ENCODE measurements around the gene GRID1.

DNA sequence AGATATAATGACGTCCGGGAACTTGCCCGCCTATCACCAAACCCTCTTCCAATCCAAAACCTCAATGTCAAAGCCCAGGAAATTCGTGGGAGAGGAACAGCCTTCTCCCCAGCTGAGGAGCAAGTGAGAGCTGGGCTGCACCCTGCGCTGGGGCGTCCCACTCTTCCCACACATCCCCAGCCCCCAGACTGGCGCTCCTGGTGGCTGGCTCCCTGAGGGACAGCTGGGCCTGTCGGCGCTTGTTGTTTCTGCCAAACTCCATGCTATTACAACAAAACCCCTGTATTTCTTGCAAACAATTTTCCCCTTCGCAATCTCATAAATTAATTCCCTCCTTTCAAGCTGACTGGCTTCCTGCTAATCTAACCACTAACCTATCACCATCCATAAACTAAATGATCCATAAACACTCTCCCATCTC lies 53.0 kb downstream of the GRID1 start:
- TF ChIP-seq, protein P1, sequence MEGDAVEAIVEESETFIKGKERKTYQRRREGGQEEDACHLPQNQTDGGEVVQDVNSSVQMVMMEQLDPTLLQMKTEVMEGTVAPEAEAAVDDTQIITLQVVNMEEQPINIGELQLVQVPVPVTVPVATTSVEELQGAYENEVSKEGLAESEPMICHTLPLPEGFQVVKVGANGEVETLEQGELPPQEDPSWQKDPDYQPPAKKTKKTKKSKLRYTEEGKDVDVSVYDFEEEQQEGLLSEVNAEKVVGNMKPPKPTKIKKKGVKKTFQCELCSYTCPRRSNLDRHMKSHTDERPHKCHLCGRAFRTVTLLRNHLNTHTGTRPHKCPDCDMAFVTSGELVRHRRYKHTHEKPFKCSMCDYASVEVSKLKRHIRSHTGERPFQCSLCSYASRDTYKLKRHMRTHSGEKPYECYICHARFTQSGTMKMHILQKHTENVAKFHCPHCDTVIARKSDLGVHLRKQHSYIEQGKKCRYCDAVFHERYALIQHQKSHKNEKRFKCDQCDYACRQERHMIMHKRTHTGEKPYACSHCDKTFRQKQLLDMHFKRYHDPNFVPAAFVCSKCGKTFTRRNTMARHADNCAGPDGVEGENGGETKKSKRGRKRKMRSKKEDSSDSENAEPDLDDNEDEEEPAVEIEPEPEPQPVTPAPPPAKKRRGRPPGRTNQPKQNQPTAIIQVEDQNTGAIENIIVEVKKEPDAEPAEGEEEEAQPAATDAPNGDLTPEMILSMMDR (IDR thresholded peaks at IDR 0.05 in 2 of 3, conservative IDR thresholded peaks at IDR 0.05 in 1 of 3; ENCODE audit: control insufficient read depth in 2 of 3, extremely low read depth in 1 of 3, insufficient read depth in 1 of 3, low read depth in 3 of 3, low read length in 3 of 3) = no peak
- TF ChIP-seq RELA (IDR thresholded peaks at IDR 0.05; ENCODE audit: borderline replicate concordance, partially characterized antibody) = no peak
- TF ChIP-seq TCF7 (IDR thresholded peaks at IDR 0.05; ENCODE audit: borderline replicate concordance) = no peak
